ENCODE results near the gene SOX12. TPM values are rescaled to one million over a fixed set of nuclear protein-coding genes. Genes with fewer than 3 reads are reported as not detected.

SOX12 gene
- total RNA-seq, result 10 to 100 TPM; 19.8 to 21.7 TPM
- 1 to 10 TPM; 1.3 to 2.1 (median 2.0) TPM for polyA plus RNA-seq
- total RNA-seq, result 7.5 to 21.9 (median 13.6) reads per million in 6 experiments

DNA sequence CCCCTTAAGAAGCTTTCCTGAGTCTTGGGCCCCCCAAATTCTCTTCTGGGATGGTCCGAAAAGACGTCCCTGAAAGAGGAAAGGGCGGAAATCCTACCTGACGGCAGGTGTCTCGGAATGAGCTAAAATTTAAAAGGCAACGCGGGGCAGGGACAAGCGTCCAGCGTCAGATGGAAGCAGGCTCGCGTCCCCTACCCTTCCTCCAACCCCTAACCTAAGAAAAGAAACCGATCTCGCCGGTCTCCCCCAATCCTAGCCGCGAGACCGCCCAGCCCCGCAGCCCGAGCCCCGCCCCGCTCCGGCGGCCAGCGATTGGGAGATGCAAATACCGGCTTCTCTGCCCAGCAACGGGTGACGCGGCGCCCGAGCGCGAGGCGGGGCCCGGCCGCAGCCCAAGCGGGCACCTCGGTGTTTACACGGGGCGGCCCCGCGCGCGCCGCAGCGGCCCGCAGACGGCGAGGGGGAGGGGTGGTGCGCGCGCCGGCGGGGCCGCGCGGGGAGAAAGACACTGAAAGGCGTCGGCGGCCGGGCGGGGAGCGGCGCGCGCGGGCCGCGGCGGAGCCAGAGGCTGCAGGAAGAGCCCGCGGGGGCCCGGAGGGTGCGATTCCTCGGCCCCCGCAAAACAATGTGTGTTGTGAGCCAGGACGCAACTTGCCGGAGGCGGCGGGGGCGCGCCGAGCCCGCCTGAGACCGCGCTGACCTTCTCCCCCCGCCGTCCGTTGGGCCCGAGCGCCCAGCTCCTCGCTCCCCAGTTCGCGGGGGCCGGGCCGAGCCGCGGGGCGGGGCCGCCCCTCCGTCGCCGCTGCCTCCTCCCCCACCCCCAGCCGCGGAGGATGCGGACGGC is at the start of gene SOX12:
Gene SOX12 (plus strand): TSS at position 508 of the 844 bp plus-strand sequence. CDS start 373 bp downstream, outside the sequence.
- POLR2A ChIA-PET, result interaction anchor here (0.5 to 5.5 kb wide), 11 partner anchors 11 to 219 kb away, joined by 3 to 140 read pairs (median 8); partner anchors contain the start of genes CSNK2A1, RBCK1, TBC1D20 and ZCCHC3
- Mint-ChIP-seq H3K36me3 (no peaks in the 10 kb centered on the region), H3K9me3 (no peaks in the 10 kb centered on the region), H3K27me3 (no peaks in the 10 kb centered on the region), H3K27ac (peak within 1 kb of the TSS; percentile 61 to 97 (median 95)), H3K4me1 (peaks cover 12 to 42% (median 38%) of the 10 kb centered on the region in 4 donors), H3K4me3 (peak within 1 kb of the TSS; percentile 87 to 96 (median 92))
- DNase-seq (peak; percentile 91 to 98 (median 96)), ATAC-seq (peak; percentile 60 to 68)

DNA sequence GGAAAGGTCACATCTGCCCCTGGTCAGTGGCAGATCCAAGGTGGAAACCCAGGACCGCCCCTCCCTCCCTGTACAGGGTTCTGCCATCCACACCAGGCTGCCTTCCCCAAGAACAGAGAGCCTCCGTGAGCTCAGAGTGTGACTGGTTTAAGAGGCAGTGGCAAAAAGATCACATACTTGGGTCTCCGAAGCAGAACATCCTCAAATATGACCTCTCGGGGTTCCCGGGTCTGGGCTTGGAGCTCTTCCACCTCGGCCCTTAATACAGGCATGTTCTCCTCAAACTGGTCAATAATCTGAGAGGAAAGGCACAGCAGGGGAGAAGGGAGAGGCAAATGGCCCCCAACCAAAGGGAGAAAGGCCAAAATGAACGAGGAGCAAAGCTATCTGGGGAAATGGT is 49.6 kb upstream of the SOX12 start:
- Mint-ChIP-seq H3K36me3 (peaks cover 6 to 16% (median 11%) of the 10 kb centered on the region in 3 donors), H3K27ac (peak overlapping the region in 1 of 10 donors; percentile 2), H3K27me3 (no peaks in the 10 kb centered on the region), H3K9me3 (no peaks in the 10 kb centered on the region), H3K4me1 (peaks cover 0 to 3% (median 0%) of the 10 kb centered on the region in 4 donors), H3K4me3 (no peak overlapping the region)
- DNase-seq (peak in 1 of 10 donors; percentile 23), ATAC-seq (no peak)
- POLR2A ChIA-PET, result no interaction called here

DNA sequence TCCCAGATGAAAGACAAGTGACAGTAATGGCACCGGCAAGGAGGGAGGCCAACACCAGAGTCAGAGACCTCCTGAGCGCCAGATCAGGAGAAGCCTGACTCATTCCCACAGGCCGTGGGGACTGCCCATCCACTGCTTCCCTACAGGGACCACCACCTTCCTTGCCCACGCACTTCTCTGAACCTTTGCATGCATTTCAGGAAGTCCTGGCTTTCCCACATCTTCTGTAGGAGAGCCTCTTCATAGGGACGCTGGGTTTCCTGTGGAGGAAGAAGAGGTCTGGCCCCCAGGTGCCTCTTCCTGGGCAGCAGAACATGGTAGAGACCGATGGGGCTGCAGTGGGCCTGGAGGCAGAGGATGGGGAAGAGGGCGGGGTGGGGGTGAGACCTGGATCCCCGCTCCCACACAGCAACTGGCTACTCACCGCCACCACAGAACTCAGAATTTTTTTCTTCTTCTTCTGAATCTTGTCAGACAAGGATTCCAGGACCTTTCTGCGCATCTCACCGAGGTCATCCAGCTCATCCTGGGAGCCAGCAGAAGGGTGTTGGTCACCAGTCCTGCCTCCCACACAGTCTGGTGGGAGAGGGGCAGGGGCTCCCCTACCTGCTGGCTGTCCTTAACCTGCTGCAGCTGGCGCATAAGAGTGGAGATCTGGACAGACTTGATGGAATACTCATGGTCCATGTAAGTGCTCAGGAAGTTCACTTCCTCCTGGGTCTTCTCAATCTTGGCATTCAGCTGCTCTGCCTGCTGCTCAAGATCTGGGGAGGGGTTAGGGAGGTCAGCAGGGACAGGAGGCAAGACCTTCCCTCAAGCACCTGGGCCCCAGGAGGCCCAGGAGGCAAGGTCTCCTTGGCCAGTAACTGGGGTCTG is 48.5 kb upstream of the SOX12 start:
- Mint-ChIP-seq H3K36me3 (peaks cover 6 to 18% (median 11%) of the 10 kb centered on the region in 3 donors), H3K4me1 (peaks cover 0 to 4% (median 0%) of the 10 kb centered on the region in 4 donors), H3K27ac (no peak overlapping the region), H3K9me3 (no peaks in the 10 kb centered on the region), H3K4me3 (no peak overlapping the region), H3K27me3 (no peaks in the 10 kb centered on the region)
- DNase-seq (peak in 1 of 10 donors; percentile 43), ATAC-seq (no peak)
- POLR2A ChIA-PET, result no interaction called here

DNA sequence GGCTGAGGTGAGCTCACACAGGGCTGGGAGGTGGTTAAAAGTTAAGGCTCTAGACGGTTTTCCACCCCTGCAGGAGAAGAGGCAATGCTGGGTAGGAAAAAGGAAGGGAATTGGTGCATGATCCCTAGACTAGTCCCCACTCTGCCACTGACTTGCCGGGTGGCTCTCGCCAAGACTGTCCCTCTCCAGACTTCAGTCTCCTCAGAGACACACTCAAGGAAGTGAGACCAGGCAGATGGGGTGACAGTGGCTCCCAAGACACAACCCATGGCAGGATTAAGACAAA is 47.9 kb upstream of the SOX12 start:
- no peaks in the 10 kb centered on the region for H3K9me3 Mint-ChIP-seq
- ATAC-seq, result no peak
- H3K4me3 Mint-ChIP-seq, result no peak overlapping the region
- POLR2A ChIA-PET, result no interaction called here
- peak in 1 of 10 donors; percentile 27 for DNase-seq
- peaks cover 0 to 4% (median 0%) of the 10 kb centered on the region in 4 donors for H3K4me1 Mint-ChIP-seq
- peaks cover 6 to 18% (median 11%) of the 10 kb centered on the region in 3 donors for H3K36me3 Mint-ChIP-seq
- H3K27me3 Mint-ChIP-seq, result no peaks in the 10 kb centered on the region
- no peak overlapping the region for H3K27ac Mint-ChIP-seq

DNA sequence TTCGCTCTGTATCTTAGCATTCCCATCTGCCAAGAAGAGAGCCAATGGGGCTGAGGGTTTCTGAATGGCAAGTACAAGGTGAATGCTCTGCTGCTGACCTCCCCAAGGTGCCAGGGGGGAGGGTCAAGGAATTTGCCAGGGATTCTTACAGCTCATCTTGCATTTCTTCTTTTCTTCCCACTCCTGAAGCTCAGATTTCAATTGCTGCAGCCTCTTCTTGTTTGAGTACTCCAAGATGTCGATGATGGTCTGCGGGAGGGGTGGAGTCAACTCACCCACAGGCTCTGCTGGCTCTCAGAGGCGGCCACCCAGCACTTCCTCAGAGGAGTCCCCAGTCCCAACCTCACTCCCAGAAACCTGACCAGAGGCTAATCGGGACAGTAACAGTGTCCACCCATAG is 47.2 kb upstream of the SOX12 start:
- peaks cover 6 to 18% (median 11%) of the 10 kb centered on the region in 3 donors for H3K36me3 Mint-ChIP-seq
- peaks cover 0 to 4% (median 0%) of the 10 kb centered on the region in 4 donors for H3K4me1 Mint-ChIP-seq
- DNase-seq (peak in 1 of 10 donors; percentile 35), ATAC-seq (no peak)
- H3K4me3 Mint-ChIP-seq, result no peak overlapping the region
- H3K9me3 Mint-ChIP-seq, result no peaks in the 10 kb centered on the region
- H3K27ac Mint-ChIP-seq, result no peak overlapping the region
- POLR2A ChIA-PET, result interaction anchor here (0.6 kb wide), 1 partner anchor 10 kb away, joined by 3 read pairs; no protein-coding TSS in a partner anchor
- H3K27me3 Mint-ChIP-seq, result no peaks in the 10 kb centered on the region

DNA sequence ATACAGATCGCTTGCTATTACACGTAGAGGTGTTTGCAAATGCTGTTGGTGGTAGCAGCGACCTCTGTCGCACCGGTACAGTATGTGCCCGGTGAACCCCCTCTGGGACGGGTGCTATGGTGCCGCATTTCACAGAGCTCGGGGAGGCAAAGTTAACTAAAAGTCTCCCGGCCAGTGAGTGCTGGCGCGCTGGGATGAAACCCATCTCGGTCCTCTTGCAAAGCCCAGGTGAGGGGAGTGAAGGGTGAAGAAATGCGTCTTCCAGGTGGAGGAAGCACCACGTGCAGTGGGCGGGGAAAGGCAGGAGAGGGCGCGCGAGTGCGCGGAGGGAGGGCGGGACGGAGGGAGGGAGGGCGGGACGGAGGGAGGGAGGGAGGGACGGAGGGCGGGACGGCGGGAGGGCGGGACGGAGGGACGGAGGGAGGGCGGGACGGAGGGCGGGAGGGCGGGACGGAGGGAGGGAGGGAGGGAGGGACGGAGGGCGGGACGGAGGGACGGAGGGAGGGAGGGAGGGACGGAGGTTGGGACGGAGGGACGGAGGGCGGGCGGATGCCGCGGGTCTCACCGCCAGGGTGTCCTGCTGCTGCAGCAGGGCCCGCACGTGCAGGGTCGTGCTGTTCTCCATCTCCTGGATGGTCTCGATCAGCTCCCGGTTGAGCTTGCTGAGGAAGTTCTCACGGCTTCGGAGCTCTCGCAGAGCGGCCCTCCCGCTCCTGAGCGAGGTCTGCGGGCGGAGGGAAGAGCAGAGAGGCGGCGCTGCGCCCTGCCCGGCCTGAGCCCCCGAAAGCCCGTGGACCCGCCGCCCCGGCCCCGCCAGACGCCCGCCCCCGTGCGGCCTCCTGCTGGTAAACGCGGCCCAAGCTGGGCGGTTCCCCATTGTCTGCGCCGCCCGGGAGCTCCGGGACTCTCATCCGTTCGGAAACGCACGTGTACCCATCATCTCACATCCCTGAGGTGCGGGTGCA is 46.5 kb upstream of the SOX12 start:
- ATAC-seq (no peak), DNase-seq (peak in 3 of 10 donors; percentile 13 to 40 (median 26))
- Mint-ChIP-seq H3K9me3 (no peaks in the 10 kb centered on the region), H3K4me1 (peaks cover 0 to 4% (median 0%) of the 10 kb centered on the region in 4 donors), H3K36me3 (peaks cover 6 to 18% (median 11%) of the 10 kb centered on the region in 3 donors), H3K4me3 (peak overlapping the region in 2 of 10 donors; percentile 8 to 60), H3K27ac (no peak overlapping the region), H3K27me3 (no peaks in the 10 kb centered on the region)
- POLR2A ChIA-PET, result no interaction called here

DNA sequence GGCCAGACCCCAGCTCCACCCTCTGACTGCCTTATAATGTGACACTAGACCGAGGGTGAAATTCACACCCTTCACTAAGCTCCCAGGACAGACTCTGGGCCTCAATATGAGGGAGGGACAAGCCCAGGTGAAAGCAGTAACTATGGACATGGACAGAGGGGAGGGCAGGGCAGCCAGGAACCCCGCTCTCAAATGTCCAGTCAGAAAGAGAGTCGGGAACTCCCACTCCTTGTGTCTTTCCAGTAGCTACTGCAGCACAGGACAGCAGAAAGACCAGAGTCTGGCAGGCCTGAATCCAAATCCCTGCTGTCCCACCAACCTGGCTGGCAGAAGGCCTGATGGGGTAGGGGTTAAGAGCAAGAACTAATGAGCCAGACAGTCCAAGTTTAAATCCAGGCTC is 41.2 kb upstream of the SOX12 start:
- ATAC-seq (no peak), DNase-seq (peak in 1 of 10 donors; percentile 54)
- Mint-ChIP-seq H3K9me3 (no peaks in the 10 kb centered on the region), H3K4me1 (peaks cover 0 to 2% (median under 1%) of the 10 kb centered on the region in 4 donors), H3K27ac (no peak overlapping the region), H3K4me3 (no peak overlapping the region), H3K36me3 (peaks cover 0 to 4% (median 0%) of the 10 kb centered on the region in 3 donors), H3K27me3 (no peaks in the 10 kb centered on the region)
- POLR2A ChIA-PET, result no interaction called here

DNA sequence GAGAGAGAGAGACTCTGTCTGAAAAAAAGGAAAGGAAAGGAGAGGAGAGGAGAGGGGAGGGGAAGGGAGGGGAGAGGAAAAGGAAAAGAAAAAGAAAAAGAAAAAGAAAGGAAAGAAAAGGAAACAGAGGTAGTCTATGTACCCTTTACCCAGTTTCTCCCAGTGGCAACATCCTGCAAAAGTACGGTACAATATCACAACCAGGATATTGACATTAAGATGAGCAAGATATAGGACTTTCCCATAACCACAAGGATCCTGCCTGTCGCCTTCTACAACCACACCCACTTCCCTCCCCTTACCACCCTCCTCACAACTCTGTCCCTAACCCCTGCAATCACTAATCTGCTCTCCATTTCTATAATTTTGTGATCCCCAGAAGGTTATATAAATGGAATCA is 38.8 kb upstream of the SOX12 start:
- peak overlapping the region in 1 of 10 donors; percentile 53 for H3K27ac Mint-ChIP-seq
- H3K4me3 Mint-ChIP-seq, result no peak overlapping the region
- H3K4me1 Mint-ChIP-seq, result peaks cover 4 to 10% (median 9%) of the 10 kb centered on the region in 4 donors

DNA sequence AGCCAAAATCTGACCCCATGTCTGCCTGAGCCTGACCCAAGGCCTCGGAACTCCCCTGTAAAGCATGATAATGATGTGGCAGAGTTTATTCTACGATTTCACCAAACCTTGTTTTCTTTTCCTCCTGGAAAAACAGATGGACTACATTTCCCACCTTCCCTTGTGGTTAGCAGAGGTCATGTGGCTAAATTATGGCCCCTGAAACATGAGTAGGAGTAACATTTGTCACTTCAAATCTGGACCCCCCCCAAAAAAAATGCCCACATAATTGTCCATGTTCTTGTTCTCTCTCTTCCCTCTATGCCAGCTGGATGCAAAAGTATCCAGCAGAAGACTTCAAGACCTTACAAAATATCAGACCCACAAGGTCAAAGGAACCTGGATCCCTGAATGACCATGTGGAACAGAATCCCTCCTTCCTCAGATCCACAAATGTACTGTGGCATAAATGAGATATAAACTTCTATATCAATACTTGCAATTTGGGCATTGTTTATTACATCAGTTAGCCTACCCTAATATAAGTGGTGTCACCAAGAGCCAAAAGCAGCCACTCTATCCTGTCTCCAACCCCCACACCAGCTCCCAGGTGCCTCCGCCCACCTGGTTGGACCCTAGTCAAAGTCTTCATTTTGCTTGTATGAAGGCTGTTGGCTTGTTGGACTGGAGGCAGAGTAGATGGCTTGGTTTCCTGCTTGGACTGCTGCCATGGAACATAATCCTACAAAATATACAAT is 36.2 kb upstream of the SOX12 start:
- no peak for ATAC-seq
- Mint-ChIP-seq H3K27me3 (no peaks in the 10 kb centered on the region), H3K36me3 (no peaks in the 10 kb centered on the region), H3K9me3 (no peaks in the 10 kb centered on the region), H3K27ac (peak overlapping the region in 3 of 10 donors; percentile 23 to 34 (median 29)), H3K4me1 (peaks cover 4 to 10% (median 9%) of the 10 kb centered on the region in 4 donors), H3K4me3 (peak overlapping the region in 2 of 10 donors; percentile 1 to 22)
- POLR2A ChIA-PET, result interaction anchor here (1.5 kb wide), 1 partner anchor 9 kb away, joined by 5 read pairs; the partner anchor contains the start of gene ZCCHC3
- DNase-seq, result peak in 1 of 10 donors; percentile 38

More for the DNA sequence above, 38.8 kb upstream of the SOX12 start:
- ATAC-seq (no peak), DNase-seq (no peak)
- Mint-ChIP-seq H3K36me3 (no peaks in the 10 kb centered on the region), H3K9me3 (no peaks in the 10 kb centered on the region), H3K27me3 (no peaks in the 10 kb centered on the region)
- POLR2A ChIA-PET, result no interaction called here

DNA sequence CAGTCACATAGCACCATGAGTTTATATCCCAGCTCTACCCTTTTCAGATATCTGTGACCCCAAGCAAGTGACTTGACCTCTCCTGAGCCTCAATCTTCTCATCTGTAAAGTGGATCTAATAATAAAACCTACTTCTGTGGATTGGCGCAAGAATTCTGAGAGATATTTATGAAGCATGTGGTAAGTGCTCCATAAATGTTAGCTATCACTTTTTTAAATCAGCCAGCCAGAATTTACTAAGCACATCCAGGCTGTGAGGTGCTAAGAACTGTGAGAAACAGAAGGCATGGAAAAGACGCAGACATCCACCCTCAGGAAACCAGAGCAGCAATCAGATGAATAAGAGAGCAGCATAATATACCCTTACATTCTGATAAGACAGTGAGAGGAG is 35.7 kb upstream of the SOX12 start:
- POLR2A ChIA-PET, result interaction anchor here (1.5 kb wide), 1 partner anchor 8 kb away, joined by 5 read pairs; the partner anchor contains the start of gene ZCCHC3
- Mint-ChIP-seq H3K9me3 (no peaks in the 10 kb centered on the region), H3K36me3 (no peaks in the 10 kb centered on the region), H3K27me3 (no peaks in the 10 kb centered on the region), H3K4me3 (no peak overlapping the region), H3K27ac (peak overlapping the region in 4 of 10 donors; percentile 29 to 89 (median 56)), H3K4me1 (peaks cover 4 to 10% (median 9%) of the 10 kb centered on the region in 4 donors)
- DNase-seq, result no peak
- no peak for ATAC-seq

Data from naive thymus-derived CD8-positive, alpha-beta T cell (primary cell).